Stimulated activated CD8-positive, alpha-beta memory T cell treated with anti-CD3 and anti-CD28 coated beads, Interleukin-12 subunit alpha, Interleukin-12 subunit beta, amount 100 ng/mL, for 4 hours (primary cell): Measurements from ENCODE around the gene CDK17.

Experiments used
- DNase-seq: peaks from one replicate; pipeline ENCODE4 v3.0.0-alpha.2; 2020; ENCODE audit warnings: low read depth

Gene CDK17

GRCh38 chr12:96315741-96316481 is 84.3 kb downstream of the CDK17 start:
- peak; percentile 20 for DNase-seq

GRCh38 chr12:96314723-96315122 is 85.5 kb downstream of the CDK17 start:
- DNase-seq: no peak

GRCh38 chr12:96313606-96314005 is 86.6 kb downstream of the CDK17 start:
- no peak for DNase-seq

GRCh38 chr12:96311191-96311590 is 89.0 kb downstream of the CDK17 start:
- DNase-seq: no peak

- no peak for DNase-seq
These were observed 90.2 kb downstream of the CDK17 start for GRCh38 chr12:96310067-96310466.

GRCh38 chr12:96308881-96309280 is 91.4 kb downstream of the CDK17 start:
- DNase-seq: no peak

GRCh38 chr12:96305665-96306064 is 94.6 kb downstream of the CDK17 start:
- no peak for DNase-seq

- no peak for DNase-seq
These were observed 96.6 kb downstream of the CDK17 start for GRCh38 chr12:96303653-96304052.

GRCh38 chr12:96302687-96303310 is 97.4 kb downstream of the CDK17 start:
- no peak for DNase-seq

GRCh38 chr12:96301732-96302131 is 98.5 kb downstream of the CDK17 start:
- DNase-seq: no peak

GRCh38 chr12:96300064-96300463 is 100.2 kb downstream of the CDK17 start:
- DNase-seq: no peak

GRCh38 chr12:96297504-96297903 is 102.7 kb downstream of the CDK17 start:
- no peak for DNase-seq

- no peak for DNase-seq
These were observed 104.6 kb downstream of the CDK17 start for GRCh38 chr12:96295532-96296160.

GRCh38 chr12:96294831-96295230 is 105.4 kb downstream of the CDK17 start:
- DNase-seq: no peak

- no peak for DNase-seq
These were observed 107.1 kb downstream of the CDK17 start for GRCh38 chr12:96293093-96293492.

GRCh38 chr12:96289067-96289466 is 111.2 kb downstream of the CDK17 start:
- no peak for DNase-seq

- no peak for DNase-seq
These were observed 115.1 kb downstream of the CDK17 start for GRCh38 chr12:96285158-96285557.

GRCh38 chr12:96274331-96274730 is 125.9 kb downstream of the CDK17 start:
- DNase-seq: no peak

- DNase-seq: no peak
These were observed 128.6 kb downstream of the CDK17 start for GRCh38 chr12:96271469-96272199.

- DNase-seq: no peak
These were observed 134.0 kb downstream of the CDK17 start for GRCh38 chr12:96266238-96266637.

- DNase-seq: no peak
These were observed 134.4 kb downstream of the CDK17 start for GRCh38 chr12:96265836-96266235.

- DNase-seq: no peak
These were observed 134.8 kb downstream of the CDK17 start for GRCh38 chr12:96265400-96265799.

GRCh38 chr12:96263449-96263902 is 136.8 kb downstream of the CDK17 start:
- DNase-seq: no peak
